ENCODE results near the gene RIMBP2. TPM values are rescaled to one million over a fixed set of nuclear protein-coding genes. Genes with fewer than 3 reads are reported as not detected.

RIMBP2 gene
- total RNA-seq, 1 donor from 2014 or later: not detected

GRCh38 chr12:130639476-130640424, 76.3 kb downstream of the RIMBP2 start:
- ATAC-seq (no peak), DNase-seq (ENCODE audit: low spot score) (no peak)

GRCh38 chr12:130636370-130636769, 79.7 kb downstream of the RIMBP2 start:
- no peak for DNase-seq (ENCODE audit: low spot score)
- ATAC-seq: no peak

GRCh38 chr12:130634866-130635265, 81.2 kb downstream of the RIMBP2 start:
- ATAC-seq (no peak), DNase-seq (ENCODE audit: low spot score) (no peak)

GRCh38 chr12:130633771-130634170, 82.3 kb downstream of the RIMBP2 start:
- DNase-seq (ENCODE audit: low spot score) (no peak), ATAC-seq (no peak)

- ATAC-seq (no peak), DNase-seq (ENCODE audit: low spot score) (no peak)
These were observed 83.5 kb downstream of the RIMBP2 start for GRCh38 chr12:130632642-130633041.

- ATAC-seq (no peak), DNase-seq (ENCODE audit: low spot score) (no peak)
These were observed 87.8 kb downstream of the RIMBP2 start for GRCh38 chr12:130628304-130628703.

GRCh38 chr12:130627175-130627574, 88.9 kb downstream of the RIMBP2 start:
- DNase-seq (ENCODE audit: low spot score) (no peak), ATAC-seq (no peak)

- ATAC-seq (no peak), DNase-seq (ENCODE audit: low spot score) (no peak)
These were observed 89.5 kb downstream of the RIMBP2 start for GRCh38 chr12:130626601-130627000.

GRCh38 chr12:130625201-130625600, 90.9 kb downstream of the RIMBP2 start:
- DNase-seq (ENCODE audit: low spot score): no peak
- ATAC-seq: no peak

- DNase-seq (ENCODE audit: low spot score): no peak
These were observed 93.3 kb downstream of the RIMBP2 start for GRCh38 chr12:130622803-130623202.

GRCh38 chr12:130621696-130622298, 94.3 kb downstream of the RIMBP2 start:
- no peak for ATAC-seq

More at GRCh38 chr12:130622803-130623202, 93.3 kb downstream of the RIMBP2 start:
- no peak for ATAC-seq

GRCh38 chr12:130620756-130621155, 95.3 kb downstream of the RIMBP2 start:
- no peak for ATAC-seq

More at GRCh38 chr12:130621696-130622298, 94.3 kb downstream of the RIMBP2 start:
- no peak for DNase-seq (ENCODE audit: low spot score)

GRCh38 chr12:130620281-130620680, 95.8 kb downstream of the RIMBP2 start:
- no peak for ATAC-seq
- no peak for DNase-seq (ENCODE audit: low spot score)

More at GRCh38 chr12:130620756-130621155, 95.3 kb downstream of the RIMBP2 start:
- DNase-seq (ENCODE audit: low spot score): no peak

- ATAC-seq (no peak), DNase-seq (ENCODE audit: low spot score) (no peak)
These were observed 96.6 kb downstream of the RIMBP2 start for GRCh38 chr12:130619385-130620001.

- ATAC-seq (no peak), DNase-seq (ENCODE audit: low spot score) (no peak)
These were observed 98.9 kb downstream of the RIMBP2 start for GRCh38 chr12:130617219-130617618.

- ATAC-seq (no peak), DNase-seq (ENCODE audit: low spot score) (no peak)
These were observed 100.2 kb downstream of the RIMBP2 start for GRCh38 chr12:130615861-130616345.

- DNase-seq (ENCODE audit: low spot score) (no peak), ATAC-seq (no peak)
These were observed 101.6 kb downstream of the RIMBP2 start for GRCh38 chr12:130614530-130614905.

GRCh38 chr12:130613831-130614529, 102.1 kb downstream of the RIMBP2 start:
- DNase-seq (ENCODE audit: low spot score) (no peak), ATAC-seq (no peak)

- ATAC-seq (no peak), DNase-seq (ENCODE audit: low spot score) (no peak)
These were observed 103.0 kb downstream of the RIMBP2 start for GRCh38 chr12:130613131-130613530.

GRCh38 chr12:130611026-130611905, 104.8 kb downstream of the RIMBP2 start:
- ATAC-seq: no peak
- DNase-seq (ENCODE audit: low spot score): no peak

Measured in left lobe of liver (tissue), 2 donors.